Vagina (tissue), 2 donors: ENCODE results near the gene ABCC12. TPM values are rescaled to one million over a fixed set of nuclear protein-coding genes. Genes with fewer than 3 reads are reported as not detected.

ENCODE experiments used
- DNase-seq, 2 donors: peaks; one replicate each; pipeline ENCODE4 v3.0.0-alpha.2; 2017; ENCODE audit errors: extremely low spot score in 2 of 2
- H3K27ac ChIP-seq: fragments of 200-600 bp; sonication (generic); one replicate; pipeline ENCODE4 v1.5.1; 2019
- H3K27me3 ChIP-seq: fragments of 200-600 bp; sonication (generic); one replicate; pipeline ENCODE4 v1.5.1; 2019
- H3K36me3 ChIP-seq, 2 donors: fragments of 200-600 bp; sonication (generic); one replicate each; pipeline ENCODE4 v1.5.1; 2017 to 2019
- H3K4me1 ChIP-seq: fragments of 200-600 bp; sonication (generic); one replicate; pipeline ENCODE4 v1.5.1; 2019
- H3K4me3 ChIP-seq, 2 donors: fragments of 200-600 bp; sonication (generic); 1 replicate in 1 of 2; 2 replicates in 1 of 2; pipeline ENCODE4 v1.5.1; 2016 to 2019
- H3K9me3 ChIP-seq: fragments of 200-600 bp; sonication (generic); one replicate; pipeline ENCODE4 v1.5.1; 2019
- POLR2A ChIP-seq, 2 donors: fragments of 450-650 bp; IDR thresholded peaks; one replicate each; pipeline ENCODE4 v1.6.1; 2017; ENCODE audit warnings: antibody characterized with exemption in 2 of 2, mild to moderate bottlenecking in 2 of 2, moderate library complexity in 2 of 2
- POLR2AphosphoS5 ChIP-seq, 2 donors: sonication (generic); formaldehyde crosslinking; IDR thresholded peaks; one replicate each; pipeline ENCODE4 v1.9.0; 2017; ENCODE audit warnings: antibody characterized with exemption in 2 of 2, mild to moderate bottlenecking in 2 of 2, low read depth in 1 of 2; ENCODE audit not compliant: insufficient read depth in 1 of 2
- intact Hi-C: fragments of 100-400 bp; cut with DNase I; formaldehyde crosslinking; loops from one replicate; pipeline ENCODE4 v1.15.1; 2023
- total RNA-seq: library from RNA; depleted of rRNA; stranded (reverse); fragments of >200 nt; gene quantifications from one replicate; pipeline ENCODE4 v1.2.3, GENCODE V29; 2016
- TF ChIP-seq, protein P1 (sequence below), 3 experiments: fragments of 450-650 bp in 2 of 3; fragments of 200-600 bp in 1 of 3; sonication (generic) in 1 of 3; IDR thresholded peaks; one replicate each; pipeline ENCODE4 v1.5.1; 2017 to 2019; ENCODE audit warnings: antibody characterized with exemption in 3 of 3, mild to moderate bottlenecking in 2 of 3, moderate library complexity in 2 of 3

ABCC12 gene
- total RNA-seq, 1 donor from 2014 or later = not detected

DNA sequence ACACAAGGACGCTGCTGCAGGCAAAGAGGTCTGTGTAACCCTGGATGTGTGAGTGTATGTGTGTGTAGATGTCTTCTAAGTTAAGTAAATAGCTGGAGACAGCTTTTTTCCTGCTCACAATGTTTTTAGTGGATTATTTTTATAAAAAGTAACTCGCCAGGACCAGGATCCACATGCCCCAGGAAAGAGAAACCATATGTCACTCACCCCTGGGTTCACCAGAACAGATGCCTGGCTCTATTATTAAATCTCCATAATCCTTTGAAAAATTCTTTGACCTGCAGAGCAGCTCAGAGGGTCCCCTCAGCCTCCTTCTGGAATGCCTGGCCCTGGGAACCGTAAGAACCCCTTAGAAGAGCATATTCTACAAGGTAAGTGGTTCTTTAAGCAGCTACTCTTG is 18.0 kb downstream of the ABCC12 start:
- no peak for DNase-seq
- no peak overlapping the region for H3K4me3 ChIP-seq
- intact Hi-C loops = no loop called here
- H3K27ac ChIP-seq = no peak overlapping the region
- TF ChIP-seq, protein P1, sequence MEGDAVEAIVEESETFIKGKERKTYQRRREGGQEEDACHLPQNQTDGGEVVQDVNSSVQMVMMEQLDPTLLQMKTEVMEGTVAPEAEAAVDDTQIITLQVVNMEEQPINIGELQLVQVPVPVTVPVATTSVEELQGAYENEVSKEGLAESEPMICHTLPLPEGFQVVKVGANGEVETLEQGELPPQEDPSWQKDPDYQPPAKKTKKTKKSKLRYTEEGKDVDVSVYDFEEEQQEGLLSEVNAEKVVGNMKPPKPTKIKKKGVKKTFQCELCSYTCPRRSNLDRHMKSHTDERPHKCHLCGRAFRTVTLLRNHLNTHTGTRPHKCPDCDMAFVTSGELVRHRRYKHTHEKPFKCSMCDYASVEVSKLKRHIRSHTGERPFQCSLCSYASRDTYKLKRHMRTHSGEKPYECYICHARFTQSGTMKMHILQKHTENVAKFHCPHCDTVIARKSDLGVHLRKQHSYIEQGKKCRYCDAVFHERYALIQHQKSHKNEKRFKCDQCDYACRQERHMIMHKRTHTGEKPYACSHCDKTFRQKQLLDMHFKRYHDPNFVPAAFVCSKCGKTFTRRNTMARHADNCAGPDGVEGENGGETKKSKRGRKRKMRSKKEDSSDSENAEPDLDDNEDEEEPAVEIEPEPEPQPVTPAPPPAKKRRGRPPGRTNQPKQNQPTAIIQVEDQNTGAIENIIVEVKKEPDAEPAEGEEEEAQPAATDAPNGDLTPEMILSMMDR (IDR thresholded peaks at IDR 0.05) = no peak
- TF ChIP-seq POLR2AphosphoS5 (IDR thresholded peaks at IDR 0.05; ENCODE audit: insufficient read depth in 1 of 2, low read depth in 1 of 2) = no peak
- no peaks in the 10 kb centered on the region for H3K27me3 ChIP-seq
- H3K9me3 ChIP-seq = no peaks in the 10 kb centered on the region
- no peaks in the 10 kb centered on the region for H3K4me1 ChIP-seq
- no peaks in the 10 kb centered on the region for H3K36me3 ChIP-seq

DNA sequence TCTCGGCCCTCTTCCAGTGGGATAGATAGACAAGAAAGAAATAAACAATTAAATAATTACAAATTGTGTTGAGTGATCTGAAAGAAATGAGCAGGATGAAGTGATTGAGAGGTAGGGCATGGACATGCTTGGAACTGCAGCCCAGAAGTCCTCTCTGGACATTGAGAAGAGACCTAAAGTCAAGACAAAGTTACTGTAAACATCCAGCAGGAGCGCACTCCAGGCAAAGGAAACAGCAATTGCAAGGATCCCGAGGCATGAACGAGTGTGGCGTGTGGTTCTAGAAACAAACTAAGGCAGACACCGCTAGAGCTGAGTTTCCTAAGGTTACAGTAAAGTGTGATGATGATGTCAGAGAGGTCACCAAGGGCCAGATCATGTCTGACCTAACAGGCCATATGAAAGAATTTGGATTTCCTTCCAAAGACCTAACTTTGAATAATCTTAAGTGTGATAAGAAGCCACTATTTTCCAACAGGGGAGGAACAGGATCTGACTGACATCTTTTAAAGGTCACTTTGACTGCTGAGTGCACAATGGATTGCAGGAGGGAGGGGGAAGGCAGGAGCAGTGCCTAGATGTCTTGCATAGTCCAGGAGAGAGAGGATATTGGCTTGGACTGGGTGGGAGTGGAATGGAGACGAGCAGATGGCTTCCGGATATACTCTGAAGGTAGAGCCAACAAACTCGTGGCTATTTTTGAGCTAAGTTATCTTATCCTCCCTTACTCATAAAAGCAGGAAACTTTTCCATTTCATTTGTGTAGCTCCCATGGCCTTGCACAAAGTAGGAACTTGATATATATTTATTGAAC is 19.0 kb downstream of the ABCC12 start:
- no peaks in the 10 kb centered on the region for H3K27me3 ChIP-seq
- no peak overlapping the region for H3K4me3 ChIP-seq
- no peaks in the 10 kb centered on the region for H3K9me3 ChIP-seq
- no peaks in the 10 kb centered on the region for H3K36me3 ChIP-seq
- H3K4me1 ChIP-seq = no peaks in the 10 kb centered on the region
- DNase-seq = no peak
- no peak overlapping the region for H3K27ac ChIP-seq
- intact Hi-C loops = no loop called here
- TF ChIP-seq, protein P1 (IDR thresholded peaks at IDR 0.05) = no peak
- TF ChIP-seq POLR2A (IDR thresholded peaks at IDR 0.05) = no peak
- no peak for TF ChIP-seq POLR2AphosphoS5 (IDR thresholded peaks at IDR 0.05; ENCODE audit: insufficient read depth in 1 of 2, low read depth in 1 of 2)

DNA sequence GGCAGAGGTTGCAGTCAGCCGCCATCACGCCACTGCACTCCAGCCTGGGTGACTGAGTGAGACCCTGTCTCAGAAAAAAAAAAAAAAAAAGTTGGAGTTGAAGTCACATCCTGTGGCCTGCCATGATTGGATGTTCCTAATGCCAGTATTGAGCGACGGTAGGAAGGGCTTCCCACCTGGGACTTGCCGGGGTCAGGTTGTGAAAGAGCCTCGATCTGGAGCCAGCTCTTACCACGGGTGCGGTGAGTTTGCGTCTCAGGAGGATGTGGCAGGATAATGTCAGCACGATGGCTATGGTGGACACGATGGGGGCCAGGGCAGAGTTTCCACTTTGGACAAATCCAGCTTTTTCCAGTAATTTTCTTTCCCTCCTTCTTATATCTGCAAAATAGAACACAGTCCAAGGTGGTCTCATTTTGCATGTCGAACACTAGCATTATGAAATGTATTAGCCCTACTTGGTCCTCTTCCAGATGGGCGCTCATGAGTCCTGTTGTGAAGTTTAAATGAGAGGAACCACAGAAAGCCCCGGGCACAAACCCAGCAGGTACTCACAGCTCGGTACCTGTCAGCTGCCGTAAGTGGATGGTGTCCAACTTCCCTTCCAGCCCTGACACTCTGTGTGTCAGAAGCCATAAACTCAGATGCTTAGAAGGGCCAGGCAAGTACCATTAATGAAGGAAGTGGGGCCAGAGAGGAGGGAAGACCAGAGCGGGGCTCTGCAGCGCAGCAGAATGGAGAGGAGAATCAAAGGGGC is 22.2 kb downstream of the ABCC12 start:
- Histone ChIP-seq H3K27me3 (no peaks in the 10 kb centered on the region), H3K9me3 (no peaks in the 10 kb centered on the region), H3K36me3 (no peaks in the 10 kb centered on the region), H3K27ac (no peak overlapping the region), H3K4me3 (no peak overlapping the region), H3K4me1 (no peaks in the 10 kb centered on the region)
- no peak for DNase-seq
- intact Hi-C loops = no loop called here
- TF ChIP-seq POLR2A (IDR thresholded peaks at IDR 0.05) (no peak), POLR2AphosphoS5 (IDR thresholded peaks at IDR 0.05; ENCODE audit: insufficient read depth in 1 of 2, low read depth in 1 of 2) (no peak)
- TF ChIP-seq, protein P1 (IDR thresholded peaks at IDR 0.05) = no peak

DNA sequence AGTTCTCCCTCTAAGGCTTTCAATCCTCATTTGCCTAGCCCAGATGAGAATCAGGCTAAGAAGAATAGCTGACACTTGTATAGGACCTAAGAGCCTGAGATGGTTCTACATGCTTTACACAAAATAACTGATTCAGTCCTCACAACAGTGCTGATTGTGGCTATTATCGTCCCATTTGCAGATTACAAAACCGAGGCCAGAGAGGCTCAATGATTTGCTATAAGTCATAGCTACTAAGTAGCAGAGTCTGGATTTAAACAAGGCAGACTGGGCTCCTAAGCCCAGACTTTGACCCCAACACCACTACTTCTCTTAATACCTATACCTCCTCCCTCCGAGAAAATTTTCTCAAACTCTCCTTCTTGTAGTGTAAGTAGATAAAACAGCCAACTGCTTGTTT is 23.1 kb downstream of the ABCC12 start:
- no peaks in the 10 kb centered on the region for H3K9me3 ChIP-seq
- no peak for DNase-seq
- TF ChIP-seq, protein P1 (IDR thresholded peaks at IDR 0.05) = no peak
- TF ChIP-seq POLR2AphosphoS5 (IDR thresholded peaks at IDR 0.05; ENCODE audit: insufficient read depth in 1 of 2, low read depth in 1 of 2) = no peak
- TF ChIP-seq POLR2A (IDR thresholded peaks at IDR 0.05) = no peak
- intact Hi-C loops = no loop called here
- no peaks in the 10 kb centered on the region for H3K4me1 ChIP-seq
- no peaks in the 10 kb centered on the region for H3K36me3 ChIP-seq
- no peak overlapping the region for H3K4me3 ChIP-seq
- H3K27me3 ChIP-seq = no peaks in the 10 kb centered on the region
- H3K27ac ChIP-seq = no peak overlapping the region
